HG03432 (cell line): ENCODE measurements around the gene SLC38A4.

ENCODE experiments used
- ATAC-seq: cut with Tn5 transposase; IDR thresholded peaks from one replicate; pipeline ENCODE4 v1.9.1; 2021; ENCODE audit warnings: mild to moderate bottlenecking, moderate library complexity; ENCODE audit not compliant: unreplicated experiment

The SLC38A4 gene

GRCh38 chr12:46818642-46819041, 7.2 kb downstream of the SLC38A4 start:
- ATAC-seq = no peak

GRCh38 chr12:46815809-46816208, 10.0 kb downstream of the SLC38A4 start:
- ATAC-seq = no peak

DNA sequence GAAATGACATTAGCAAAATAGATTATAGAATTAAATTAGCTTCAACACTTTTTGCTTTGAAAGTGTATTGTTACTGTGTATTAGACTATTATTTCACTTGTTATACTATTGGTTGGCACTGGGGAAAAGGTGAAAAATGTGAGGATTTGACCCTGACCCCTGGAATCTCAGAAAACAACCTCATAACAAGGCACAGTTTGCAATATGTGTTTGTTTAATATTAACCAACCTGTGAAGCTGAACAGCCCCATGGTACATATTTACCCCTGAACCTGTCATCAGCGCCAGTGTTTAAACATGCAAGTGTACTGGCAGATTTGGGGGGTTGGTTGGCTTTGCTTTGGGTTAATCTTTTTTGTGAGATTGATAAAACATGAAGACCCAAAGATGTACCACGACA, 11.7 kb downstream of the SLC38A4 start:
- ATAC-seq = no peak

GRCh38 chr12:46811185-46811584, 14.6 kb downstream of the SLC38A4 start:
- no peak for ATAC-seq

GRCh38 chr12:46808955-46809697, 16.7 kb downstream of the SLC38A4 start:
- ATAC-seq = no peak

DNA sequence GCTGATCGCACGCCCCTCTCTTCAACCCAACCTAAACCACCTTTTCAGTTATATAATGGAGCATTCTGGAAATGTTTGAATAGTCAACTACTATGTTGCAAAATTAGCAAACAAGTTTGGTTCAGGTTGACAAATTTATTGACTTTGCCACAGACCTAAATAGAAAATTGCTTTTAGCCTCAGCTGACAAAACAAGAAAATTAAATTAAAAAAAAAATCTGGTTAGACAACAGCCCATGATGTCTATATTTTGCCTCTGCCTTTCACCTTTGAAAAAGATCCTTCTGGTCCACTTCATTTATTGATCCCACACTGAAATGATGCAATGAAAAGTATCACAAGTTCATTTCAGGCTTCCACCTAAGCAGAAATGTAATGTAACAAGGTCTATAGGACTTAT, 17.5 kb downstream of the SLC38A4 start:
- no peak for ATAC-seq

- no peak for ATAC-seq
These were observed 21.7 kb downstream of the SLC38A4 start for GRCh38 chr12:46804054-46804453.

GRCh38 chr12:46803517-46803916, 22.3 kb downstream of the SLC38A4 start:
- no peak for ATAC-seq

DNA sequence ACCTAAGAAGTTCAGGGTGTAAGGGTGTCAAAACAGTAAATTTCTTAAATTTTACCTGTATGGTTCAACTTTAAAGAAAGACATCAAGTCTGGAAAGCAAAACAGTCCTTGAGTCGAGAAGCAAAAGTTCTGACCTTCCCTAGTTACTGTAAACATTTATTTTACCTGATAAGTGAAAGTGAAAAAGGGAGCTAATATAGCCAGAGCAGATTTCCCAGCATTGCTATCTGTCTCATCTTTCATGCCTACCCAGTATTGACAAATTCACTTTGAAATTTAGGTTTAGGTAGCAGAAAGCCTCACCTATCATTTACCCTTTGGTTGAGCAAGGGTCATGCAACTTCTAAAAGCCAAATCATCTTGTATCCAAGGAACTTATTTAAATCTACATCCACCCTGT, 24.5 kb downstream of the SLC38A4 start:
- ATAC-seq = no peak

- ATAC-seq = no peak
These were observed 25.6 kb downstream of the SLC38A4 start for GRCh38 chr12:46800160-46800559.

DNA sequence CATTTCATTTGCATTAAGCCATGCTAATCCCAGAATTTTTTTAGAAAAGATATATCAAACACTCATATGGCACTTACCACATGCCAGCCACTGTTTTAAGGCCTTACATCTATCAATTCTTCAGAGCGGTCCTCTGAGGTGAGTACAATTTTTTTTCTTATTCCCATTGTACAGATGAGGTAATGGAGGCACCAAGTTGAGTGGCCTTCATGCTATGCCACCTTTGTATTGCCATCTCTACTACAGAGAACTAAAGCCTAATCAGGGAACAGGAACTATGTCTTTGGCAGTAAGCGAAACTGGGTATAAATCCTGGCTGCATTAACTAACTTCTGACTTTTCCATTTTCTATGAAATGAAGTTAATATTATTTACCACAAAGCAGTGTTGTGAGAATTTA, 27.1 kb downstream of the SLC38A4 start:
- ATAC-seq = no peak

DNA sequence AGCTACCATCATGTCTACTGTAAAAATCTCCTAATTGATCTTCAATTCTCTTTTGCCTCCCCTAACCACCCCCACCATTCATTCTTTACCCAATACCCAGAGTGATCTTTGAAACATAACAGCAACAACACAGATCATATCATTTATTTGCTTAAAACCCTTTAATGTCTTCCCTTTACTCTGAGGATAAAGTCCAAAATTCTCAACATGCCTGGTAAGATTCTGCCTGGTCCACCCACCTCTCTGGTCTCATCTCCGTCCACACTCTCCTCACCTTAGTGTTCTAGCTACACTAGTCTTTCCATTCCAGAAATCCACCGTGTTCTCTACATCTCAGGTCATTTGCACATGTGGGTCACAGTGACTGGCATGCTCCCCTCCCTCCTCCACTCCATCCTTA, 27.7 kb downstream of the SLC38A4 start:
- ATAC-seq = no peak

GRCh38 chr12:46795988-46796387, 29.8 kb downstream of the SLC38A4 start:
- ATAC-seq = no peak

DNA sequence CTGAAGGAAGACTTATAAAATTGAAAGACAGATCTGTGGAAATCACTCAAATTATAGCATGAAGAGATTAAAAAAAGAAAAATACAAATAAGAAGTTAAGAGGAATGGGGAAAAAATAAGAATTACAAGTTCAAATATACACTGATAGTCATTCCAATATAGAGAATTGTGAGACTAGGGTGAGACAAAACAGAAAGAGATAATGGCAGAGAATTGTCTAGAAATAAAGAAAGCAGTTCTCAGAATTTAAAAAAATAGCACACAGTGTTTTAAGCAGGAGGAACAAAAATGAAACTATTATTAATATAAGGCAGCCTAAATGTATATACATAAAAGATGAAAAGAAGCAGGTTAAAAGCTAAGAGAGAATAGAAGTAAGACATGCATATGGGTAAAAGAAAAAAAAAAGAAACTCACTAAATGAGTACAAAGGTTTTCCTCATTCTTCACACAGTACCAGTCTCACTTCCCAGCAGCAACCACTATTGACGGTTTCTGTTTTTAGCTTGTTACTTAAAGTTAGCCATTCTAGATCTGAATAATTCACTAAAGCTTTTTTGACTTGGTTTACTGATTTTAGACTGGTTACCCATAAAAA, 31.1 kb downstream of the SLC38A4 start:
- ATAC-seq = peak; percentile 82

- no peak for ATAC-seq
These were observed 32.9 kb downstream of the SLC38A4 start for GRCh38 chr12:46792925-46793324.

DNA sequence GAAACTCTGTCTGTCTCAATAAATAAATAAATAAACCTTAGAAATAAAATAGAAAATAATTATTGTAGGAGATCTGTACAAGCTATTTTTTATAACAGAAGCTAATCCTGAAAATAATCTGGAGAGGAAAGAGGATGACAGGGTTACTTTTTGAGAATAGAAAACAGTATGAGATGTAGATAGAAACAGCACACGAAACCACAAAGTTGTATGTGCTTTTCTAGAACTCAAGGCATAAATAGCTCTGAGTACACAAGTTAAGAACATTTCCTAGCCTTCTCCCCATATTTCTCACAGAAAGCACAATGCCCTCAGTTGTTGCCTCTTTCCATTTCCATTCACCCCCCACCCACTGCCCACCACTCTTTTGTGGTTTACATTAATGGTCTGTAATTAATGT, 35.7 kb downstream of the SLC38A4 start:
- no peak for ATAC-seq

GRCh38 chr12:46788072-46788887, 37.5 kb downstream of the SLC38A4 start:
- no peak for ATAC-seq

- ATAC-seq = no peak
These were observed 38.2 kb downstream of the SLC38A4 start for GRCh38 chr12:46787496-46788055.

- ATAC-seq = no peak
These were observed 39.0 kb downstream of the SLC38A4 start for GRCh38 chr12:46786774-46787173.

DNA sequence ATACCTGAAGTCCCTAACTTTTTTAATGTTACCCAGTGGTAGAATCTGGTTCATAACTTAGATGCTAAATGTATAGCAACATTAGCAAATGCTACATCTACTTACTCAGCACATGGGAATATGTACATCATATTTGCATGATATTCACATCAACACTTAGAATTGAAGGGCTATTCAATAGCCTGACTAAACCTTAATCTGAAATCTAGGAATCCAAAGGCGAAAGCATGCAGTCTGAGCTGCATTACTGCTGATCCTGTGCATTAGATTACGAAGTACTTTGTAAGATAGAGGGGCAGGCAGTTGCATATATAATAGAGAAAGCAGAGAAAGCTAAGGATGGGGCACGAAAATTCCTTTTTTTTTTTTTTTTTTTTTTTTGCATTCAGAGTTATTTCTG, 40.4 kb downstream of the SLC38A4 start:
- no peak for ATAC-seq

DNA sequence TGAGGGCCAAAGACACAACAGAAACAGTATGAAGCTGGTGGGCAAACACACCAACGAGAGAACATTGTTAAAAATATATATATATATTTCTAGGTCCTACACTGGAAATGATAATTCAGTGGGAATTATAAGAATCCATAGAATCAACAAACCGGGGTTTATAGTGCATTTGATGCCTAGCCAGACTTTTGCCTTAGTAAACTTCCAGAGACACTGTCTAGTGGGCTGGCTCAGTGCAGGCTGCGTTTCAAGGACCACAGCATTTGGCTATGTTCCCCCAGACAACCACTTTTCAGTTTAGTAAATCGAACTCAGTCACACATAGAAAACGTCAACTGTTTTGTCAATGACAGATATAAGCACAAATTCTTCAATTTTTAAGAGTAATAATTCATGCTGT, 41.9 kb downstream of the SLC38A4 start:
- ATAC-seq = no peak

DNA sequence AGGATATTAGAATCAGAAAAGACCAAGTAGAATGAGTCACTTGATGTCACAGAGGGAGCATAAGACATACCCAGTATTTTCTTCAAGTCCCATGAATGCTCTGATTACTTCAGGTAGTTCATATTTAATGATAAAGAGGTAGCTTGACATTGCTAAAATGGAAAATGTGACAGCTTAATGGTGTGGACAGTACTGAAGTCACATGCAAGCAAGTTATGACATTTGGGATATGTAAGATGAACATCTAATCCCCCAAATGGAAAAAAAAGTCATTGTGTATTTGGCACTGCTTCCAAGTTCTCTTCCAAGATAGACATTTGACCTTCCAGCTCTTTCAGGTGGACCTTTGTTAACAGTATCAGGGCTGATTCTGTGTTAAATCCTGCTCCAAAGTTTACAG, 45.9 kb downstream of the SLC38A4 start:
- ATAC-seq = no peak
